ENCODE measurements around the gene SYNPR.

Gene SYNPR

GRCh38 chr3:63557912-63558311 lies 279.8 kb downstream of the SYNPR start:
- DNase-seq (ENCODE audit: low spot score), result no peak

GRCh38 chr3:63559884-63560283 lies 281.8 kb downstream of the SYNPR start:
- DNase-seq (ENCODE audit: low spot score), result no peak

- DNase-seq (ENCODE audit: low spot score), result no peak
Measured at GRCh38 chr3:63561879-63562278, 283.8 kb downstream of the SYNPR start.

- DNase-seq (ENCODE audit: low spot score), result no peak
Measured at GRCh38 chr3:63562323-63562722, 284.2 kb downstream of the SYNPR start.

- DNase-seq (ENCODE audit: low spot score), result no peak
Measured at GRCh38 chr3:63563572-63563971, 285.5 kb downstream of the SYNPR start.

- DNase-seq (ENCODE audit: low spot score), result no peak
Measured at GRCh38 chr3:63565220-63565619, 287.1 kb downstream of the SYNPR start.

GRCh38 chr3:63571682-63572081 lies 293.6 kb downstream of the SYNPR start:
- DNase-seq (ENCODE audit: low spot score), result no peak

GRCh38 chr3:63576846-63577245 lies 298.7 kb downstream of the SYNPR start:
- DNase-seq (ENCODE audit: low spot score), result no peak

- DNase-seq (ENCODE audit: low spot score), result no peak
Measured at GRCh38 chr3:63578858-63579257, 300.8 kb downstream of the SYNPR start.

- DNase-seq (ENCODE audit: low spot score), result no peak
Measured at GRCh38 chr3:63580151-63580550, 302.0 kb downstream of the SYNPR start.

GRCh38 chr3:63582943-63583500 lies 304.9 kb downstream of the SYNPR start:
- DNase-seq (ENCODE audit: low spot score), result no peak

GRCh38 chr3:63584681-63585080 lies 306.6 kb downstream of the SYNPR start:
- no peak for DNase-seq (ENCODE audit: low spot score)

GRCh38 chr3:63585927-63586326 lies 307.8 kb downstream of the SYNPR start:
- DNase-seq (ENCODE audit: low spot score), result no peak

- no peak for DNase-seq (ENCODE audit: low spot score)
Measured at GRCh38 chr3:63588895-63589294, 310.8 kb downstream of the SYNPR start.

GRCh38 chr3:63593779-63594178 lies 315.7 kb downstream of the SYNPR start:
- no peak for DNase-seq (ENCODE audit: low spot score)

GRCh38 chr3:63595221-63595620 lies 317.1 kb downstream of the SYNPR start:
- no peak for DNase-seq (ENCODE audit: low spot score)

GRCh38 chr3:63597019-63597418 lies 318.9 kb downstream of the SYNPR start:
- no peak for DNase-seq (ENCODE audit: low spot score)

- no peak for DNase-seq (ENCODE audit: low spot score)
Measured at GRCh38 chr3:63607716-63608115, 329.6 kb downstream of the SYNPR start.

GRCh38 chr3:63609408-63609807 lies 331.3 kb downstream of the SYNPR start:
- DNase-seq (ENCODE audit: low spot score), result no peak

- no peak for DNase-seq (ENCODE audit: low spot score)
Measured at GRCh38 chr3:63609834-63610233, 331.7 kb downstream of the SYNPR start.

- DNase-seq (ENCODE audit: low spot score), result no peak
Measured at GRCh38 chr3:63611382-63611781, 333.3 kb downstream of the SYNPR start.

- DNase-seq (ENCODE audit: low spot score), result no peak
Measured at GRCh38 chr3:63613561-63613960, 335.5 kb downstream of the SYNPR start.

GRCh38 chr3:63617391-63617790 lies 339.3 kb downstream of the SYNPR start:
- DNase-seq (ENCODE audit: low spot score), result no peak

GRCh38 chr3:63624941-63625560 lies 346.9 kb downstream of the SYNPR start:
- no peak for DNase-seq (ENCODE audit: low spot score)

All from ecto neural progenitor cell (in vitro differentiated cells).